Smooth muscle cell (in vitro differentiated cells): Measurements from ENCODE around the gene DPP7. TPM values are rescaled to one million over a fixed set of nuclear protein-coding genes. Genes with fewer than 3 reads are reported as not detected.

ENCODE experiments used
- DNase-seq: peaks from one replicate; lab custom pipeline; 2025; ENCODE audit not compliant: unreplicated experiment; lab: John Stamatoyannopoulos, UW
- H2AFZ ChIP-seq: fragments of 200-600 bp; sonication (generic); 2 replicates; pipeline ENCODE4 v1.6.0; 2016; ENCODE audit warnings: antibody characterized with exemption, low read depth, mild to moderate bottlenecking
- H3F3A ChIP-seq: fragments of 200-600 bp; sonication (generic); 2 replicates; pipeline ENCODE4 v1.6.0; 2017; ENCODE audit warnings: antibody characterized with exemption, low read depth
- H3K27ac ChIP-seq: fragments of 200-600 bp; sonication (generic); 2 replicates; pipeline ENCODE4 v1.5.1; 2016; ENCODE audit warnings: low read depth, mild to moderate bottlenecking
- H3K27me3 ChIP-seq: fragments of 200-600 bp; sonication (generic); 2 replicates; pipeline ENCODE4 v1.6.1; 2016; ENCODE audit warnings: low read depth, mild to moderate bottlenecking
- H3K36me3 ChIP-seq: fragments of 200-600 bp; sonication (generic); 2 replicates; pipeline ENCODE4 v1.5.1; 2016; ENCODE audit warnings: low read depth
- H3K4me1 ChIP-seq: fragments of 200-600 bp; sonication (generic); 2 replicates; pipeline ENCODE4 v1.5.1; 2016; ENCODE audit warnings: low read depth
- H3K4me2 ChIP-seq: fragments of 200-600 bp; sonication (generic); 2 replicates; pipeline ENCODE4 v1.6.0; 2016; ENCODE audit warnings: mild to moderate bottlenecking
- H3K4me3 ChIP-seq: fragments of 200-600 bp; sonication (generic); 2 replicates; pipeline ENCODE4 v1.5.1; 2016; ENCODE audit warnings: mild to moderate bottlenecking
- H3K79me2 ChIP-seq: fragments of 200-600 bp; sonication (generic); 2 replicates; pipeline ENCODE4 v1.6.0; 2016; ENCODE audit warnings: low read depth, mild to moderate bottlenecking
- H3K9ac ChIP-seq: fragments of 200-600 bp; sonication (generic); 2 replicates; pipeline ENCODE4 v1.6.0; 2016; ENCODE audit warnings: low read depth
- H3K9me3 ChIP-seq: fragments of 200-600 bp; sonication (generic); replicated peaks from 2 replicates; pipeline ENCODE4 v1.5.1; 2016; ENCODE audit warnings: low read depth
- H4K20me1 ChIP-seq: fragments of 200-600 bp; sonication (generic); 2 replicates; pipeline ENCODE4 v1.6.0; 2016; ENCODE audit warnings: low read depth
- WGBS: methylation state at CpG from one replicate; pipeline ENCODE4 v1.1.7; 2016; ENCODE audit warnings: low lambda C conversion rate; 5-methylcytosine and 5-hydroxymethylcytosine counted together
- polyA plus RNA-seq: library from polyadenylated mRNA; unstranded; fragments of >200 nt; fragmentation: Nextera tagmentation; extraction: Ambion mirVana; gene quantifications from 2 replicates; pipeline ENCODE4 v1.2.1, GENCODE V29; 2016
- total RNA-seq: library from RNA; depleted of rRNA; stranded (reverse); fragments of >200 nt; gene quantifications from 2 replicates; pipeline ENCODE4 v1.2.3, GENCODE V29; 2014
- TF ChIP-seq, protein P1 (sequence below): fragments of 200-600 bp; sonication (generic); IDR thresholded peaks from 2 replicates; pipeline ENCODE4 v1.5.1; 2017; ENCODE audit warnings: borderline replicate concordance, mild to moderate bottlenecking, antibody characterized with exemption; ENCODE audit not compliant: insufficient read depth, poor library complexity, severe bottlenecking

The DPP7 gene
- total and polyA plus RNA-seq, 2 experiments from 2014 or later = 51.4 to 170 TPM

DNA sequence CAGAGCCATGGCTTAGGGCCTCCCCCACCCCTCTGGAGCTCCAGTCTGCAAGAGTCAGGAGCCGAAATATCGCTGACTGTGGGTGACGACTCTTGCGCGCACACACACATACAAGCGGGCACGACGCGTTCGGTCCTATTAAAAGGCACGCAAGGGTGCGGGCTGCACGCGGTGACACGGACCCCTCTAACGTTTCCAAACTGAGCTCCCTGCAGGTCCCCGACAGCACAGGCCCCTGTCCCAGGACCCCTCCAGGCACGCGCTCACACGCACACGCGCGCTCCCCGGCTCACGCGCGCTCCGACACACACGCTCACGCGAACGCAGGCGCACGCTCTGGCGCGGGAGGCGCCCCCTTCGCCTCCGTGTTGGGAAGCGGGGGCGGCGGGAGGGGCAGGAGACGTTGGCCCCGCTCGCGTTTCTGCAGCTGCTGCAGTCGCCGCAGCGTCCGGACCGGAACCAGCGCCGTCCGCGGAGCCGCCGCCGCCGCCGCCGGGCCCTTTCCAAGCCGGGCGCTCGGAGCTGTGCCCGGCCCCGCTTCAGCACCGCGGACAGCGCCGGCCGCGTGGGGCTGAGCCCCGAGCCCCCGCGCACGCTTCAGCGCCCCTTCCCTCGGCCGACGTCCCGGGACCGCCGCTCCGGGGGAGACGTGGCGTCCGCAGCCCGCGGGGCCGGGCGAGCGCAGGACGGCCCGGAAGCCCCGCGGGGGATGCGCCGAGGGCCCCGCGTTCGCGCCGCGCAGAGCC is 24.4 kb upstream of the DPP7 start, which contains the start of gene GRIN1:
TSS of gene GRIN1 (plus strand) at position 433 of the 746 bp plus-strand sequence. CDS start 333 bp downstream, outside the sequence.
- 23% methylated on average over 56 of the region's 104 CpGs for WGBS
- H2AFZ ChIP-seq = no peak within 1 kb of the TSS

DNA sequence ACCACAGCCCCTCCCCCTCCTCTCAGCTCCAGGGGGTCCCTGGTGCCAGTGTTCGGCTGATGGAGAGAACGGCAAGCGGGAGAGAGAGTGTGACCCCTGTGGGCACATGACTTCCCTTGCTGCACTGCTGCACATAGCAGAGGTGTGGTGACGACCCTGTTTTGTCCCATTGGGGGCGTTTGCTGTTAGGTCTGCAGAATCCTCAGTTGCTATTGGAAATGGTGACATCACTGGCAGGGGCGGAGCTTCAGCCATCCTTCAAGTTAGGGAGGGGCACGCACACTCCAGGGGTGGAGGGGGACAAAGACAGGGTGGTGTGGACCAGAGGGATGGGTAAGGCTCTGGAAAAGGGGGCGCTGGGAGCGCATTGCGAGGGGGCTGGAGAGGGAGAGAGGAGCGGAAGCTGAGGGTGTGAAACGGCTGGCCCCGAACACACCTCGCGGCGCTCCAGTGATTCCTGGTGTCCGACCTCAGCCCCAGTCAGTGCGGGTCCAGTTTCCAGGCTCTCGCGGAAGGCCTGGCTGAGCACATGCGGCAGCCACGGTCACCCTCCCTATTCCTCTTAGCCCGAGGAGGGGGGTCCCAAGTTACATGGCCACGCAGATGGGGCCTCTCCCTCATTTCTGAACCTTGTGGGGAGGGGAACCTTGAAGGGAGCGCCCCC is 23.7 kb upstream of the DPP7 start:
- Histone ChIP-seq H3K4me2 (no peak overlapping the region), H3K27ac (no peak overlapping the region), H3K4me1 (no peaks in the 10 kb centered on the region), H3F3A (no peaks in the 10 kb centered on the region), H3K79me2 (no peaks in the 10 kb centered on the region), H3K27me3 (peaks cover 79% of the 10 kb centered on the region), H2AFZ (no peak overlapping the region), H3K4me3 (no peak overlapping the region), H3K9ac (no peak overlapping the region), H4K20me1 (no peaks in the 10 kb centered on the region), H3K9me3 (no peaks in the 10 kb centered on the region), H3K36me3 (no peaks in the 10 kb centered on the region)
- TF ChIP-seq, protein P1, sequence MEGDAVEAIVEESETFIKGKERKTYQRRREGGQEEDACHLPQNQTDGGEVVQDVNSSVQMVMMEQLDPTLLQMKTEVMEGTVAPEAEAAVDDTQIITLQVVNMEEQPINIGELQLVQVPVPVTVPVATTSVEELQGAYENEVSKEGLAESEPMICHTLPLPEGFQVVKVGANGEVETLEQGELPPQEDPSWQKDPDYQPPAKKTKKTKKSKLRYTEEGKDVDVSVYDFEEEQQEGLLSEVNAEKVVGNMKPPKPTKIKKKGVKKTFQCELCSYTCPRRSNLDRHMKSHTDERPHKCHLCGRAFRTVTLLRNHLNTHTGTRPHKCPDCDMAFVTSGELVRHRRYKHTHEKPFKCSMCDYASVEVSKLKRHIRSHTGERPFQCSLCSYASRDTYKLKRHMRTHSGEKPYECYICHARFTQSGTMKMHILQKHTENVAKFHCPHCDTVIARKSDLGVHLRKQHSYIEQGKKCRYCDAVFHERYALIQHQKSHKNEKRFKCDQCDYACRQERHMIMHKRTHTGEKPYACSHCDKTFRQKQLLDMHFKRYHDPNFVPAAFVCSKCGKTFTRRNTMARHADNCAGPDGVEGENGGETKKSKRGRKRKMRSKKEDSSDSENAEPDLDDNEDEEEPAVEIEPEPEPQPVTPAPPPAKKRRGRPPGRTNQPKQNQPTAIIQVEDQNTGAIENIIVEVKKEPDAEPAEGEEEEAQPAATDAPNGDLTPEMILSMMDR = no peak
- no peak for DNase-seq
- WGBS = 29% methylated on average over 22 of the region's 25 CpGs

More for the DNA sequence above, 24.4 kb upstream of the DPP7 start, which contains the start of gene GRIN1:
- Histone ChIP-seq H3K27me3 (peaks cover 79% of the 10 kb centered on the region), H3K27ac (no peak within 1 kb of the TSS), H3K36me3 (no peaks in the 10 kb centered on the region), H3K9ac (no peak within 1 kb of the TSS), H4K20me1 (no peaks in the 10 kb centered on the region), H3K4me2 (peak within 1 kb of the TSS; percentile 51), H3K9me3 (no peaks in the 10 kb centered on the region), H3K4me1 (no peaks in the 10 kb centered on the region), H3K4me3 (no peak within 1 kb of the TSS), H3F3A (no peaks in the 10 kb centered on the region), H3K79me2 (no peaks in the 10 kb centered on the region)
- DNase-seq = peak; percentile 9
- TF ChIP-seq, protein P1 = no peak

DNA sequence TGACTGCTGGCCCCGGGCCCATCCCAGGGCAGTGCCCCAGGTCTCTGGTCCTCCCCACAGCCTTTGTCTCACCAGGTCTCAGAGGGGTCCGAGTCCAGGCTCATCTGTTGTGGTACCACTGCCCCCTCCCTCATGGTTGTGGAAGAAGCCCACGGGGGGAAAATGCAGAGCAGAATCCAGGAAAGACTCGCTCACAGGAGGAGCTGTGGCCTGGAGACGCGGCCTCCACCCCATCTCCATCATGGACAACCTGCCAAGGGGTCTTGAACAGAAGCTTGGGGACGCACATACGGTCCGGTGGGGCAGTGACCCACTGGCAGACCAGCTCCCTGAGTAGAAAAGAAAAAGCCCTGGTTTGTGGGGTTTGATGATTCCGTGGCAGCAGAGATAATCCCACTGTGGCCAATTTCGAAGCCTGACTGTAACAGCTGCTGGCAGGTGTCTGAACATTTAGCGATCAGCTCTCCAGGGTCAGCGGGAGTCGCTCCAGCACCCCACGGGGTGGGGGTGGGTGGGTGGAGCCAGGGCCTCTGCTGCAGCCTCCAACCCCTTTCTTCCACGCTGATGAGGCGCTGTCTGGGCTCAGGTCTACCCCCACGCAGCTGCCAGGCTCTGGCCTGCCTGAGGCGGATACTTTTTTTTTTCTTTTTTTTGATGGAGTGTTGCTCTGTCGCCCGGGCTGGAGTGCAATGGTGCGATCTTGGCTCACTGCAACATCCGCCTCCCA is 22.5 kb upstream of the DPP7 start:
- no peaks in the 10 kb centered on the region for H3K4me1 ChIP-seq
- no peak overlapping the region for H3K4me2 ChIP-seq
- 81% methylated on average over 23 of the region's 23 CpGs for WGBS
- H3K79me2 ChIP-seq = no peaks in the 10 kb centered on the region
- no peaks in the 10 kb centered on the region for H3K9me3 ChIP-seq
- TF ChIP-seq, protein P1 = no peak
- H3K27ac ChIP-seq = no peak overlapping the region
- no peak for DNase-seq
- no peaks in the 10 kb centered on the region for H3F3A ChIP-seq
- H3K27me3 ChIP-seq = peaks cover 72% of the 10 kb centered on the region
- no peak overlapping the region for H3K4me3 ChIP-seq
- H4K20me1 ChIP-seq = no peaks in the 10 kb centered on the region
- no peak overlapping the region for H3K9ac ChIP-seq
- no peaks in the 10 kb centered on the region for H3K36me3 ChIP-seq
- H2AFZ ChIP-seq = no peak overlapping the region
